GM12891 (cell line): ENCODE data around the gene CCDC195.
A peak's percentile ranks its signal among the peaks of the same experiment; 100 is the strongest.

Experiments
- DNase-seq: peaks from one replicate; pipeline ENCODE4 v3.0.0; 2011; ENCODE audit warnings: low spot score; ENCODE audit not compliant: insufficient read length
- FAIRE-seq: peaks from 2 replicates; lab custom pipeline; 2011; peaks lifted over from hg19 to GRCh38; lab: Jason Lieb, UNC
- PAX5 ChIP-seq: IDR thresholded peaks from 2 replicates; pipeline ENCODE4 v1.6.1; 2011; ENCODE audit warnings: low read length, moderate library complexity, mild to moderate bottlenecking; ENCODE audit not compliant: insufficient read depth, severe bottlenecking
- POLR2A ChIP-seq: IDR thresholded peaks from 2 replicates; pipeline ENCODE4 v1.6.1; 2011; ENCODE audit warnings: low read depth, low read length, control low read depth
- POLR2AphosphoS5 ChIP-seq: IDR thresholded peaks from 2 replicates; pipeline ENCODE4 v1.6.1; 2011; ENCODE audit warnings: low read depth, low read length, control low read depth
- POU2F2 ChIP-seq: IDR thresholded peaks from 2 replicates; pipeline ENCODE4 v1.6.1; 2011; ENCODE audit warnings: low read depth, mild to moderate bottlenecking, control low read depth, low read length, moderate library complexity
- SPI1 ChIP-seq: IDR thresholded peaks from 2 replicates; pipeline ENCODE4 v1.6.1; 2011; ENCODE audit warnings: low read depth, low read length, control low read depth
- TAF1 ChIP-seq: IDR thresholded peaks from 2 replicates; pipeline ENCODE4 v1.6.1; 2011; ENCODE audit warnings: low read depth, low read length, control low read depth

CCDC195 gene

GRCh38 chr2:224694502-224694901 lies 21.7 kb downstream of the CCDC195 start:
- no peak for TF ChIP-seq PAX5
- no peak for TF ChIP-seq POLR2AphosphoS5
- no peak for TF ChIP-seq POU2F2
- TF ChIP-seq TAF1: no peak
- TF ChIP-seq POLR2A: no peak
- DNase-seq: no peak
- FAIRE-seq: no peak

DNA sequence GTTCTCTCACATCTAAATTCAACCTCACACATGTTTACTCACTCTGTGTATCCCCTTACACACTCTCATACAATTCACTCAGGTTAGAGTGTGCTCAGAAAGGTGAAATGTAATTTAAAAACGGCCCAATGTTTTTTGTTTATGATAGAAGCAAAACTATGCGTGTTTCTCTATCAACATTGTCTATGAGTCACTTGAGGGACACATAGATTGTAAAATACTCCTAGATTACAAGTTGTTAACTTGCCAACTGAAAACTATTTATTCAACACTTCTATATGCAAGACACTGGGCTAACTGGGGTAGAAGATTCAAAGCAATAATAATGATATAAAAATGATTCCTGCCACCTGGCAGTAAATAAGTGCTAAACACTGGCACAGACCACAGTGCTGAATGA lies 24.6 kb downstream of the CCDC195 start:
- FAIRE-seq: no peak
- no peak for TF ChIP-seq POLR2A
- DNase-seq: no peak

DNA sequence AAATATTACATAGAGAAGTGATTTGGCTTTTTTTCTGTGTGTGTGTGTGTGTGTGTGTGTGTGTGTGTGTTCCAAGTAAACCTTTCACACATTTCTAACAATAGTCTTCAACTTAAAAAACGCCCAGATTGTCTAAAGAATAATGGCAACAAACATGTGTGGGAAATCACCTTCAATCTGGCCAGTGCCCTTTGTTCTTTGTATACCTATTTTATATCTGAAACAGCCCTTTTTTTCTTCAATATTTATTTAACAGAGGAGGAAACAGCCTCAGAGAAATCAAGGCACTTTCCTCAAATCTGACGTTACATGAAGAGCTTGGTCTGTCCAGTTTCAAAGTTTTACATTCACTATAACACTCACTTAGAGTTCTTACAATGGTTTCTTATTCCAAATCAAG lies 25.3 kb downstream of the CCDC195 start:
- no peak for FAIRE-seq
- DNase-seq: no peak
- TF ChIP-seq SPI1 (no peak), POLR2AphosphoS5 (no peak), TAF1 (no peak), PAX5 (no peak), POU2F2 (no peak), POLR2A (no peak)

DNA sequence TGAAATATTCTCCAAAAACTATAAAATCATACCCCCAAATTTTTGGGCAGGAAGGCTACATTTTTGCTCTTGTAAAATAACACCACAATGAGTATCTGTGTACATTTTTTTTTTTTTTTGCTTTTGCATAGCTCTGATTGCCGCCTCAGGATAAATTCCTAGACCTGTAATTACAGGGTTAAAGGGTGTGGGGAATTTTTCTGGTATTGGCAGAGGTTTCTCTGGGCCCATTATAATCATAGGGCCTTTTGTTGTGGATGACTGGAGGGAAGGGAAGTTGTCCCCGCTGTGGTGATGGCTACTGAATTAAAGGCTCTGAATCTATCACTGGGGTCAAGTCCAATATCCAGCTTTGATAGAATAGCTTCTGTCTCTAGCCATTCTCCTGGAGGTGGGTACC lies 26.6 kb downstream of the CCDC195 start:
- FAIRE-seq (no peak), DNase-seq (no peak)
- TF ChIP-seq SPI1: no peak
- TF ChIP-seq POLR2A: no peak
- no peak for TF ChIP-seq POLR2AphosphoS5
- TF ChIP-seq PAX5: no peak
- no peak for TF ChIP-seq TAF1
- TF ChIP-seq POU2F2: no peak

DNA sequence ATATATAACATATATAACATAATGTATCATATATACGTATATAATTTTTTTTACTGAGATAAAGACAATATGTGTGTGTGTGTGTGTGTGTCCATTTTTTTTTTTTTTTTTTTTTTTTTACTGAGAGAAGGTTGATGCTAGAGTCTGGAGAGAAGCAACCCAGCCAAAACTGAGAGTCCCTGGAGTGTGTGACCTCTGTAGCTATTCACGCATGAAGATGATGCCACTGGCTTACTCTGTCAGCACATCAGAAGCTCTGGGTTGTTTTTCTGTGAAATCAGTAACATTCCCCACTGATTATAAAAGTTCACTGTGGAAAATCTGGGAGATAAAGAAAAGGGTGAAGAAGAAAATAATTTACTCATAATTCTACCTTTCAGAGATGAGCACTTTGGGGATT lies 27.2 kb downstream of the CCDC195 start:
- DNase-seq: no peak
- FAIRE-seq: no peak
- TF ChIP-seq SPI1 (no peak), POU2F2 (no peak), TAF1 (no peak), POLR2A (no peak)

GRCh38 chr2:224687156-224687555 lies 29.0 kb downstream of the CCDC195 start:
- no peak for FAIRE-seq
- no peak for DNase-seq
- TF ChIP-seq POLR2A: no peak

GRCh38 chr2:224685121-224685520 lies 31.0 kb downstream of the CCDC195 start:
- TF ChIP-seq SPI1: no peak
- TF ChIP-seq PAX5: no peak
- FAIRE-seq (no peak), DNase-seq (no peak)

- DNase-seq (no peak), FAIRE-seq (no peak)
- TF ChIP-seq TAF1 (no peak), POLR2A (no peak), POU2F2 (no peak), SPI1 (no peak), POLR2AphosphoS5 (no peak), PAX5 (no peak)
Observed at GRCh38 chr2:224682134-224682533, 34.0 kb downstream of the CCDC195 start.

- no peak for DNase-seq
- FAIRE-seq: no peak
- TF ChIP-seq SPI1 (no peak), POU2F2 (no peak), PAX5 (no peak), POLR2AphosphoS5 (no peak), TAF1 (no peak), POLR2A (no peak)
Observed at GRCh38 chr2:224671731-224672130, 44.4 kb downstream of the CCDC195 start.

DNA sequence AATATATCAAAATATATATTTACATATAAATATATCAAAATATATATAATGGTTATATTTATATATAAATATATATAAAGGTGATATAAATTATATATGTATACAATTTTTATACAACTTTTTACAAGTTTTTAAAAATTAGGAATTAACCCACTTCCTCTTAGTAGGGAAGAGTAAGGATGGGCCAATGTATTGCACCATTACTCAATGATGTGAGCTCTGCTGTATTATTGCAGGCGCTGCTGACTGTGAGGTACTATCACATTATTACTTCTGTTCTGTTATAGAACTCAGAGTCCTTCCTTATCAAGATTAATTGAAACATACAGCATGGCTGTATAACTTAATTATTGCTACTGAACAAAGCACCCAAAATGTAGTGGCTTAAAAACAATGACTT lies 46.0 kb downstream of the CCDC195 start:
- no peak for DNase-seq
- TF ChIP-seq TAF1 (no peak), POU2F2 (no peak), POLR2AphosphoS5 (no peak), POLR2A (no peak), PAX5 (no peak), SPI1 (no peak)
- FAIRE-seq: no peak

- no peak for TF ChIP-seq TAF1
- no peak for DNase-seq
- no peak for FAIRE-seq
Observed at GRCh38 chr2:224669449-224669848, 46.7 kb downstream of the CCDC195 start.

DNA sequence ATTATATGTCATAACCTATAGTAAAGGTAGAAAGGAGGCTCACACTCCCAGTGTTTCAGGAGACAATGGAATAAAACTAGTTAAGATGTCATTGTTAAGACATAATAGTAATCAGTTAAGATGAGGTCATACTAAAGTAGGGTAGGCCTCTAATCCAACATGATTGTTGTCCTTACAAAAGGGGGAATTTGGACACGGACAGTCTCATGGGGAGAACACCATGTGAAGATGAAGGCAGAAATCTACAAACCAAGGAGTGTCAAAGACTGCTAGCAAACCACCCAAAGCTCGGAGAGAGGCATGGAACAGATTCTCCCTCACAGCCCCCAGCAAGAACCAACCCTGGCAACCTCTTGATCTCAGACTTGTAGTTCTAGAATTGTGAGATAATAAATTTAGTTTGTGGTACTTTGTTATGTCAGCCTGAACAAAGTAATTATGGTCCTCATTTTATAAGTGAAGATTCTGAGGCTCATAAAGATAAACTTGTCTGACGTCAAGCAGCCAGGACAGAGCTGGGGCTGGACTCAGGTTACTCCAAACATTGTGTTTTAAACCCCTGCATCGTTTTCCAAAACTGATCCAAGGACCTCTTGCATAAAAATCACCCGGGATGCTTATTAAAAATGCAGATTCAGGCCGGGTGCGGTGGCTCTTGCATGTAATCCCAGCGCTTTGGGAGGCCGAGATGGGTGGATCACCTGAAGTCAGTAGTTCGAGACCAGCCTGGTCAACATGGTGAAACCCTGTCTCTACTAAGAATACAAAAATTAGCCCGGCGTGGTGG lies 47.8 kb downstream of the CCDC195 start:
- FAIRE-seq (peak; percentile 28), DNase-seq (no peak)
- TF ChIP-seq POU2F2 (no peak), TAF1 (no peak), PAX5 (no peak), POLR2A (no peak), SPI1 (no peak), POLR2AphosphoS5 (no peak)
